ENCODE results near the gene SEMA5B. TPM values are rescaled to one million over a fixed set of nuclear protein-coding genes. Genes with fewer than 3 reads are reported as not detected.

SEMA5B gene
- total and polyA plus RNA-seq, 2 donors = 0.46 to 0.99 TPM

- Histone ChIP-seq H3K9me3 (ENCODE audit: control insufficient read depth in 2 of 2, insufficient read depth in 1 of 2, low read length in 1 of 2) (peaks cover 1 to 6% of the 10 kb centered on the region in 2 donors), H3K4me3 (ENCODE audit: low read length in 2 of 2) (no peak overlapping the region), H3K4me1 (ENCODE audit: control insufficient read depth in 2 of 2, insufficient read depth in 2 of 2, low read length in 2 of 2) (no peaks in the 10 kb centered on the region), H3K36me3 (ENCODE audit: control insufficient read depth in 2 of 2, insufficient read depth in 2 of 2, low read length in 1 of 2) (no peaks in the 10 kb centered on the region), H3K27me3 (ENCODE audit: control insufficient read depth in 2 of 2, insufficient read depth in 1 of 2, low read length in 1 of 2) (peaks cover 9 to 23% of the 10 kb centered on the region in 2 donors), H3K27ac (ENCODE audit: low read depth in 1 of 2, low read length in 1 of 2) (no peak overlapping the region)
- 95% methylated on average over 4 of the region's 4 CpGs for WGBS
- DNase-seq (ENCODE audit: low read depth in 6 of 9, low spot score in 9 of 9) = no peak
Measured at GRCh38 chr3:122907471-122907870, 120.1 kb downstream of the SEMA5B start.

- peaks cover 0 to 4% of the 10 kb centered on the region in 2 donors for H3K4me1 ChIP-seq (ENCODE audit: control insufficient read depth in 2 of 2, insufficient read depth in 2 of 2, low read length in 2 of 2)
- no peak overlapping the region for H3K4me3 ChIP-seq (ENCODE audit: low read length in 2 of 2)
- H3K9me3 ChIP-seq (ENCODE audit: control insufficient read depth in 2 of 2, insufficient read depth in 1 of 2, low read length in 1 of 2) = peaks cover 1 to 3% of the 10 kb centered on the region in 2 donors
- DNase-seq (ENCODE audit: low read depth in 6 of 9, low spot score in 9 of 9) = no peak
- H3K36me3 ChIP-seq (ENCODE audit: control insufficient read depth in 2 of 2, insufficient read depth in 2 of 2, low read length in 1 of 2) = no peaks in the 10 kb centered on the region
- 93% methylated on average over 4 of the region's 4 CpGs for WGBS
- no peak overlapping the region for H3K27ac ChIP-seq (ENCODE audit: low read depth in 1 of 2, low read length in 1 of 2)
- peaks cover 0 to 7% of the 10 kb centered on the region in 2 donors for H3K27me3 ChIP-seq (ENCODE audit: control insufficient read depth in 2 of 2, insufficient read depth in 1 of 2, low read length in 1 of 2)
Measured at GRCh38 chr3:122903171-122903570, 124.4 kb downstream of the SEMA5B start.

GRCh38 chr3:122902326-122902725 is 125.2 kb downstream of the SEMA5B start:
- DNase-seq (ENCODE audit: low read depth in 6 of 9, low spot score in 9 of 9) = no peak
- H3K9me3 ChIP-seq (ENCODE audit: control insufficient read depth in 2 of 2, insufficient read depth in 1 of 2, low read length in 1 of 2) = peaks cover 1 to 3% of the 10 kb centered on the region in 2 donors
- H3K4me1 ChIP-seq (ENCODE audit: control insufficient read depth in 2 of 2, insufficient read depth in 2 of 2, low read length in 2 of 2) = peaks cover 0 to 4% of the 10 kb centered on the region in 2 donors
- H3K36me3 ChIP-seq (ENCODE audit: control insufficient read depth in 2 of 2, insufficient read depth in 2 of 2, low read length in 1 of 2) = no peaks in the 10 kb centered on the region
- 97% methylated on average over 2 of the region's 2 CpGs for WGBS
- H3K27me3 ChIP-seq (ENCODE audit: control insufficient read depth in 2 of 2, insufficient read depth in 1 of 2, low read length in 1 of 2) = peaks cover 0 to 7% of the 10 kb centered on the region in 2 donors
- no peak overlapping the region for H3K27ac ChIP-seq (ENCODE audit: low read depth in 1 of 2, low read length in 1 of 2)
- no peak overlapping the region for H3K4me3 ChIP-seq (ENCODE audit: low read length in 2 of 2)

- Histone ChIP-seq H3K27ac (ENCODE audit: low read depth in 1 of 2, low read length in 1 of 2) (no peak overlapping the region), H3K4me1 (ENCODE audit: control insufficient read depth in 2 of 2, insufficient read depth in 2 of 2, low read length in 2 of 2) (peaks cover 0 to 9% of the 10 kb centered on the region in 2 donors), H3K4me3 (ENCODE audit: low read length in 2 of 2) (no peak overlapping the region), H3K27me3 (ENCODE audit: control insufficient read depth in 2 of 2, insufficient read depth in 1 of 2, low read length in 1 of 2) (peaks cover 0 to 4% of the 10 kb centered on the region in 2 donors), H3K9me3 (ENCODE audit: control insufficient read depth in 2 of 2, insufficient read depth in 1 of 2, low read length in 1 of 2) (no peaks in the 10 kb centered on the region), H3K36me3 (ENCODE audit: control insufficient read depth in 2 of 2, insufficient read depth in 2 of 2, low read length in 1 of 2) (no peaks in the 10 kb centered on the region)
- 93% methylated on average over 4 of the region's 4 CpGs for WGBS
- DNase-seq (ENCODE audit: low read depth in 6 of 9, low spot score in 9 of 9) = no peak
Measured at GRCh38 chr3:122898298-122898697, 129.3 kb downstream of the SEMA5B start.

GRCh38 chr3:122893754-122894668 is 133.6 kb downstream of the SEMA5B start:
- no peak for DNase-seq (ENCODE audit: low read depth in 6 of 9, low spot score in 9 of 9)
- Histone ChIP-seq H3K4me1 (ENCODE audit: control insufficient read depth in 2 of 2, insufficient read depth in 2 of 2, low read length in 2 of 2) (peaks cover 15 to 27% of the 10 kb centered on the region in 2 donors), H3K36me3 (ENCODE audit: control insufficient read depth in 2 of 2, insufficient read depth in 2 of 2, low read length in 1 of 2) (no peaks in the 10 kb centered on the region), H3K9me3 (ENCODE audit: control insufficient read depth in 2 of 2, insufficient read depth in 1 of 2, low read length in 1 of 2) (no peaks in the 10 kb centered on the region), H3K4me3 (ENCODE audit: low read length in 2 of 2) (no peak overlapping the region), H3K27me3 (ENCODE audit: control insufficient read depth in 2 of 2, insufficient read depth in 1 of 2, low read length in 1 of 2) (no peaks in the 10 kb centered on the region), H3K27ac (ENCODE audit: low read depth in 1 of 2, low read length in 1 of 2) (no peak overlapping the region)
- 92% methylated on average over 17 of the region's 17 CpGs for WGBS

- WGBS = 84% methylated on average over 8 of the region's 8 CpGs
- no peak for DNase-seq (ENCODE audit: low read depth in 6 of 9, low spot score in 9 of 9)
- no peak overlapping the region for H3K27ac ChIP-seq (ENCODE audit: low read depth in 1 of 2, low read length in 1 of 2)
- H3K4me3 ChIP-seq (ENCODE audit: low read length in 2 of 2) = no peak overlapping the region
- no peaks in the 10 kb centered on the region for H3K27me3 ChIP-seq (ENCODE audit: control insufficient read depth in 2 of 2, insufficient read depth in 1 of 2, low read length in 1 of 2)
- H3K36me3 ChIP-seq (ENCODE audit: control insufficient read depth in 2 of 2, insufficient read depth in 2 of 2, low read length in 1 of 2) = no peaks in the 10 kb centered on the region
- peaks cover 15 to 24% of the 10 kb centered on the region in 2 donors for H3K4me1 ChIP-seq (ENCODE audit: control insufficient read depth in 2 of 2, insufficient read depth in 2 of 2, low read length in 2 of 2)
- H3K9me3 ChIP-seq (ENCODE audit: control insufficient read depth in 2 of 2, insufficient read depth in 1 of 2, low read length in 1 of 2) = no peaks in the 10 kb centered on the region
Measured at GRCh38 chr3:122893282-122893681, 134.3 kb downstream of the SEMA5B start.

- no peaks in the 10 kb centered on the region for H3K36me3 ChIP-seq (ENCODE audit: control insufficient read depth in 2 of 2, insufficient read depth in 2 of 2, low read length in 1 of 2)
- no peak for DNase-seq (ENCODE audit: low read depth in 6 of 9, low spot score in 9 of 9)
- WGBS = 95% methylated on average over 21 of the region's 21 CpGs
- H3K27ac ChIP-seq (ENCODE audit: low read depth in 1 of 2, low read length in 1 of 2) = no peak overlapping the region
- no peaks in the 10 kb centered on the region for H3K27me3 ChIP-seq (ENCODE audit: control insufficient read depth in 2 of 2, insufficient read depth in 1 of 2, low read length in 1 of 2)
- H3K4me1 ChIP-seq (ENCODE audit: control insufficient read depth in 2 of 2, insufficient read depth in 2 of 2, low read length in 2 of 2) = peaks cover 15 to 24% of the 10 kb centered on the region in 2 donors
- H3K9me3 ChIP-seq (ENCODE audit: control insufficient read depth in 2 of 2, insufficient read depth in 1 of 2, low read length in 1 of 2) = no peaks in the 10 kb centered on the region
- no peak overlapping the region for H3K4me3 ChIP-seq (ENCODE audit: low read length in 2 of 2)
Measured at GRCh38 chr3:122892118-122892960, 135.2 kb downstream of the SEMA5B start.

- Histone ChIP-seq H3K9me3 (ENCODE audit: control insufficient read depth in 2 of 2, insufficient read depth in 1 of 2, low read length in 1 of 2) (no peaks in the 10 kb centered on the region), H3K4me1 (ENCODE audit: control insufficient read depth in 2 of 2, insufficient read depth in 2 of 2, low read length in 2 of 2) (peaks cover 15 to 24% of the 10 kb centered on the region in 2 donors), H3K36me3 (ENCODE audit: control insufficient read depth in 2 of 2, insufficient read depth in 2 of 2, low read length in 1 of 2) (no peaks in the 10 kb centered on the region), H3K27ac (ENCODE audit: low read depth in 1 of 2, low read length in 1 of 2) (peak overlapping the region in 1 of 2 donors; percentile 49), H3K27me3 (ENCODE audit: control insufficient read depth in 2 of 2, insufficient read depth in 1 of 2, low read length in 1 of 2) (no peaks in the 10 kb centered on the region), H3K4me3 (ENCODE audit: low read length in 2 of 2) (no peak overlapping the region)
- WGBS = 93% methylated on average over 4 of the region's 4 CpGs
- DNase-seq (ENCODE audit: low read depth in 6 of 9, low spot score in 9 of 9) = no peak
Measured at GRCh38 chr3:122890720-122891220, 136.8 kb downstream of the SEMA5B start.

Measured in thymus (tissue), 11 donors.